SU-DHL-6 (cell line): ENCODE measurements around the gene CACNB4.

Experiments
- EZH2phosphoT487 ChIP-seq: fragments of 200-600 bp; sonication (generic), shearing (Covaris generic); conservative IDR thresholded peaks from 2 replicates; pipeline ENCODE4 v1.6.1; 2018; ENCODE audit warnings: mild to moderate bottlenecking, antibody characterized with exemption, low read length, moderate library complexity, mixed read lengths
- TF ChIP-seq, protein P1 (sequence below): fragments of 200-600 bp; sonication (generic); IDR thresholded peaks from one replicate; pipeline ENCODE4 v1.5.1; 2017; ENCODE audit warnings: antibody characterized with exemption, mild to moderate bottlenecking, low read length, moderate library complexity; ENCODE audit not compliant: insufficient read depth, poor library complexity, severe bottlenecking

DNA sequence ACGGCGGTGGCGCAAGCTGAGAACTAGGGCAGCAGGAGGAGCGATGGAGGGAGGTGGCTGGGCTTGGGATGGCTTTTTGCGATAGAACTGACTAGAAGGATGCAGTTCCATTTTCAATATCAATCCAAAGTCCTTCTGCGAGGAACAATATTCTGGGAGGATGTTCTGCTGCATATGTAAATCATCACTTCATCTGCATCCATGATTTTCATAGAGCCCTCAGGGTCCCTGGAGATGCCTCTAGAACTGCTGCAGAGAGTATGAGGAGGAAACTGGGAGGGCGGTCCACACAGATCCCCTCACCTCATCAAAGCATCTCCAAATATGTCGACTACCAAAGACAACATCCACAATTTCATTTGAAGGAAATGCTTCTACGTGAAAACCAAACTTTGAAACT is 20.8 kb downstream of the CACNB4 start:
- TF ChIP-seq, protein P1, sequence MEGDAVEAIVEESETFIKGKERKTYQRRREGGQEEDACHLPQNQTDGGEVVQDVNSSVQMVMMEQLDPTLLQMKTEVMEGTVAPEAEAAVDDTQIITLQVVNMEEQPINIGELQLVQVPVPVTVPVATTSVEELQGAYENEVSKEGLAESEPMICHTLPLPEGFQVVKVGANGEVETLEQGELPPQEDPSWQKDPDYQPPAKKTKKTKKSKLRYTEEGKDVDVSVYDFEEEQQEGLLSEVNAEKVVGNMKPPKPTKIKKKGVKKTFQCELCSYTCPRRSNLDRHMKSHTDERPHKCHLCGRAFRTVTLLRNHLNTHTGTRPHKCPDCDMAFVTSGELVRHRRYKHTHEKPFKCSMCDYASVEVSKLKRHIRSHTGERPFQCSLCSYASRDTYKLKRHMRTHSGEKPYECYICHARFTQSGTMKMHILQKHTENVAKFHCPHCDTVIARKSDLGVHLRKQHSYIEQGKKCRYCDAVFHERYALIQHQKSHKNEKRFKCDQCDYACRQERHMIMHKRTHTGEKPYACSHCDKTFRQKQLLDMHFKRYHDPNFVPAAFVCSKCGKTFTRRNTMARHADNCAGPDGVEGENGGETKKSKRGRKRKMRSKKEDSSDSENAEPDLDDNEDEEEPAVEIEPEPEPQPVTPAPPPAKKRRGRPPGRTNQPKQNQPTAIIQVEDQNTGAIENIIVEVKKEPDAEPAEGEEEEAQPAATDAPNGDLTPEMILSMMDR = no peak
- TF ChIP-seq EZH2phosphoT487 = no peak
